Spinal cord (tissue), 10 donors: ENCODE measurements around the gene UNC13A. TPM values are rescaled to one million over a fixed set of nuclear protein-coding genes. Genes with fewer than 3 reads are reported as not detected.
"Not testable (repeated sequence)": the region's sequence is repeated elsewhere in the genome, so short reads cannot be mapped to it uniquely, and the experiment has no call there.

ENCODE experiments used
- DNase-seq, 6 donors: peaks; one replicate each; pipeline versions ENCODE4 v3.0.0 to v3.0.0-alpha.2; 2013 to 2015; ENCODE audit warnings: low spot score in 6 of 6, low read depth in 4 of 6
- H3K27ac ChIP-seq: one replicate; pipeline ENCODE4 v1.5.1; 2013; ENCODE audit warnings: low read depth, low read length, control low read depth
- H3K27me3 ChIP-seq: one replicate; pipeline ENCODE4 v1.6.1; 2013; ENCODE audit warnings: low read length; ENCODE audit not compliant: control insufficient read depth, insufficient read depth
- H3K36me3 ChIP-seq: one replicate; pipeline ENCODE4 v1.6.1; 2013; ENCODE audit warnings: low read length; ENCODE audit not compliant: control insufficient read depth, insufficient read depth
- H3K4me1 ChIP-seq: one replicate; pipeline ENCODE4 v1.6.1; 2013; ENCODE audit warnings: low read length; ENCODE audit not compliant: control insufficient read depth, insufficient read depth
- H3K4me3 ChIP-seq: one replicate; pipeline ENCODE4 v1.5.1; 2013; ENCODE audit warnings: low read depth, low read length, control low read depth
- H3K9me3 ChIP-seq: one replicate; pipeline ENCODE4 v1.6.1; 2013; ENCODE audit warnings: low read length; ENCODE audit not compliant: control insufficient read depth, insufficient read depth
- WGBS: methylation state at CpG from one replicate; pipeline ENCODE4 v1.1.5; 2013; ENCODE audit warnings: missing lambda C conversion rate; ENCODE audit not compliant: insufficient coverage; 5-methylcytosine and 5-hydroxymethylcytosine counted together
- polyA plus RNA-seq, 2 donors: library from polyadenylated mRNA; unstranded; fragments of 120-200 nt; gene quantifications; one replicate each; pipeline ENCODE4 v1.2.1, GENCODE V29; 2013; ENCODE audit not compliant: insufficient read length in 2 of 2
- total RNA-seq, 2 donors: library from RNA; depleted of rRNA in 1 of 2; stranded (reverse); fragments of 120-200 nt in 1 of 2; fragments of >200 nt in 1 of 2; gene quantifications; one replicate each; pipeline versions ENCODE4 v1.2.3 to v1.2.4, GENCODE V29; 2013 to 2014
- donor health status: healthy.

The UNC13A gene
- total and polyA plus RNA-seq, 4 donors, result 11.2 to 57.4 (median 40.4) TPM

DNA sequence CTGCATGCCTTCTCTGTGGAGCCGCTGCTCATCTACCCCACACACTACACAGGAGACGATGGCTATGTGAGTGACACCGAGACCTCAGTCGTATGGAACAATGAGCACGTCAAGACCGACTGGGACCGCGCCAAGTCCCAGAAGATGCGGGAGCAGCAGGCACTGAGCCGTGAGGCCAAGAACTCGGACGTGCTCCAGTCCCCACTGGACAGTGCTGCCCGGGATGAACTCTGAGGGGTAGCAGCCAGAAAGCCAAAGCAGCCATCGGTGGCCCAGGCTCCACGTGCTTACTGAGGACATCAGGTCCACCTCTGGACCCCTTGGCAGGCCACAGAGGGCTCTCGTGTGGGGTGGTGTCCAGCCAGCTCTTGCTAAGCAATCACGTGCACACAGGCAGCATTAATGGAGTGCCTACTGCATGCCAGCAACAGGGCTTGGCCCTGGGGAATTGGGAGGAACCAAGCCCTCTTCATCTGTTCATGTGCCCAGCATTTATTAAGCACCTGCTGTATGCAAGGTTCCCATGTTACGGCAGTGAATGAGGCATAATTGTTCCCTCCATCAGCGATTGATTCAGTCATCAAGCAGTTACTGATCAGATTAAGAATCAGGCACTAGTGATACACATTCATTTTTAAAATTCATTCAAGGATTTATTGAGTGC lies 106.8 kb downstream of the UNC13A start:
- 88% methylated on average over 17 of the region's 19 CpGs for WGBS
- H3K4me1 ChIP-seq, result no peaks in the 10 kb centered on the region
- H3K4me3 ChIP-seq, result no peak overlapping the region
- peaks cover 68% of the 10 kb centered on the region for H3K36me3 ChIP-seq
- no peak for DNase-seq
- no peaks in the 10 kb centered on the region for H3K27me3 ChIP-seq
- H3K27ac ChIP-seq, result no peak overlapping the region
- no peaks in the 10 kb centered on the region for H3K9me3 ChIP-seq

DNA sequence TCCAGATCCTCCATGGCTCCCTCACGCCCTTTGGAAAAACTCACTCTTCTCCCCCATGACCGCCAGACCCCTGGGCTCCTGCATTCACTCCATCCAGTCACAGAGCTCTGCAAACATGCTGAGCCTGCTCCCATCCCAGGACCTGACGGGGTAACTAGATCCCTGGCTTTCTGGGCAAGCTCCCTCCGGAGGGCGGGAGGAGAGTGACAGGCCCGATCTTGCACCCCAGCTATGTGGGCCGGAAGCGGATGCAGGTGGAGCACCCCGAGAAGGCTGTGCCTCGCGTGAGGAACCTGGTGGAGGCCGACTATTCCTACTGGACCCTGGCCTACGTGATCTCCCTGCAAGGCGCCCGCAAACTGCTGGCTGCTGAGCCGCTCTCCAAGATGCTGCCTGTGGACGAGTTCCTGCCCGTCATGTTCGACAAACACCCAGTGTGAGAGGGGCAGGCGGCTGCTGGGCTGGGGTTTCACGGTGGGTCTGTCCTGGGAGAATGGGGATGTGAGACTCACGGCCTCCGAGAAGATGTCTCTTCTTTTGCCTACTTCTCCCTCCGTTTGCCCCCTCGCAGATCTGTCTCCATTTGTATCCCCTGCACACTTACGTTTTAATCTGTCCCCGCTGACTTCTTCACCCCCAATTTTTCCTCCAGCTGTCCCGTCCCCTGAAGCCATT lies 107.5 kb downstream of the UNC13A start:
- Histone ChIP-seq H3K4me3 (no peak overlapping the region), H3K27me3 (no peaks in the 10 kb centered on the region), H3K4me1 (no peaks in the 10 kb centered on the region), H3K27ac (no peak overlapping the region), H3K9me3 (no peaks in the 10 kb centered on the region), H3K36me3 (peaks cover 74% of the 10 kb centered on the region)
- 95% methylated on average over 22 of the region's 28 CpGs for WGBS
- no peak for DNase-seq

DNA sequence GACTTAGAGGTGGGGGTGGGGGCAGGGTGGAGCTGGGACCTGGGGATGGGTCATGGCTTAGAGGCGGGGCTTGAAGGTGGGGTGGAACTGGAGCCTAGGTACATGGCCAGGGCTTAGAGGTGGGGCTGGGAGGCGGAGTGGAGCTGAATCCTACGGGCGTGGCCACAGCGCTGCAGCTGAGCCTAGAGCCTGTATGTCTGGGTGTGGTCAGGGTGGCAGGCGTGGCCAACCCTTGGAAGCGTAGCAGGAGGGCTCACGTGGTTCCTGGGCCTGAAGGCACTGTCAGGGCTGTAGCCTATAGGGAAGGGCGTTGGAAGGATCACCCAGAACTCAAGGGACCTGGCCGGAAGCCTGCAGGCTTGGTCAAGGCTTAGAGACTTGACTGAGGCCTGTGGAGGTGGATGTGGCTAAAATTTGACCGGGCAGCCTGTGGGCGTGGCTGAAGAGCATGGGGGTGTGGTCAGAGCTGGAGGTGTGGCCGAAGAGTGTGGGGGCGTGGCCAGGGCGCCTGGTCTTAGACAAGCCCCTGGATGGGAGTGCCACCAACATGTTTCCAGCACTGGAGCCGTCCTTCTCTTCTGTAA lies 108.4 kb downstream of the UNC13A start:
- Histone ChIP-seq H3K36me3 (peaks cover 83% of the 10 kb centered on the region), H3K9me3 (no peaks in the 10 kb centered on the region), H3K4me1 (no peaks in the 10 kb centered on the region), H3K27ac (no peak overlapping the region), H3K4me3 (no peak overlapping the region), H3K27me3 (no peaks in the 10 kb centered on the region)
- peak in 1 of 6 donors; percentile 30 for DNase-seq
- 58% methylated on average over 13 of the region's 16 CpGs for WGBS

DNA sequence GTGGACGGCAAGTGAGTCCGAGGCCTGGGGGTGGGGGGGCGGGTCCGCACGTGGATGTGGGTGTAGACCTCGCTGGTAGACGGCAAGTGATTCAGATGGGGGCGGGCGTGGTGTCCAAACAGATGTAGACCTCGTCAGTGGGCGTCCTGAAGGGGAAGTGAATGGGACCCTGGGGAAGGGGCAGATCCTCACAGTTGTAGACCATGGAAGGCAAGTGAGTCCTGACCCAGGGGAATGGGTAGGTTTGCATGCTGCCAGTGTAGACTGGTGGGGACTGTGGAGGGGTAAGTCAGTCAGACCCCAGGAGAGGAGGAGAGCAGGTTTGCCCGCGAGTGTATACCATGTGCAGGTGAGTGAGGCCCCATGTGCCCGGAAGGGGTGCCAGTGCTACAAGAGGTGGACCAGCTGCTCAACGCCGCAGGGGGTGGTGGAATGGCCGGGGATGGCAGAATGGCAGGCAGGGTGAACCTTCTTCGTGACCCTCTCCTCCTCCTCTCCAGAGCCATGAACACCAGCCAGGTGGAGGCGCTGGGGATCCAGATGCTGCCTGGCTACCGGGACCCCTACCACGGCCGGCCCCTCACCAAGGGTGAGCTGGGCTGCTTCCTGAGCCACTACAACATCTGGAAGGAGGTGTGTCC lies 110.6 kb downstream of the UNC13A start:
- H3K4me3 ChIP-seq, result no peak overlapping the region
- H3K9me3 ChIP-seq, result no peaks in the 10 kb centered on the region
- H3K27ac ChIP-seq, result no peak overlapping the region
- H3K27me3 ChIP-seq, result no peaks in the 10 kb centered on the region
- H3K36me3 ChIP-seq, result peaks cover 92% of the 10 kb centered on the region
- WGBS, result 80% methylated on average over 22 of the region's 22 CpGs
- H3K4me1 ChIP-seq, result no peaks in the 10 kb centered on the region
- DNase-seq, result no peak

DNA sequence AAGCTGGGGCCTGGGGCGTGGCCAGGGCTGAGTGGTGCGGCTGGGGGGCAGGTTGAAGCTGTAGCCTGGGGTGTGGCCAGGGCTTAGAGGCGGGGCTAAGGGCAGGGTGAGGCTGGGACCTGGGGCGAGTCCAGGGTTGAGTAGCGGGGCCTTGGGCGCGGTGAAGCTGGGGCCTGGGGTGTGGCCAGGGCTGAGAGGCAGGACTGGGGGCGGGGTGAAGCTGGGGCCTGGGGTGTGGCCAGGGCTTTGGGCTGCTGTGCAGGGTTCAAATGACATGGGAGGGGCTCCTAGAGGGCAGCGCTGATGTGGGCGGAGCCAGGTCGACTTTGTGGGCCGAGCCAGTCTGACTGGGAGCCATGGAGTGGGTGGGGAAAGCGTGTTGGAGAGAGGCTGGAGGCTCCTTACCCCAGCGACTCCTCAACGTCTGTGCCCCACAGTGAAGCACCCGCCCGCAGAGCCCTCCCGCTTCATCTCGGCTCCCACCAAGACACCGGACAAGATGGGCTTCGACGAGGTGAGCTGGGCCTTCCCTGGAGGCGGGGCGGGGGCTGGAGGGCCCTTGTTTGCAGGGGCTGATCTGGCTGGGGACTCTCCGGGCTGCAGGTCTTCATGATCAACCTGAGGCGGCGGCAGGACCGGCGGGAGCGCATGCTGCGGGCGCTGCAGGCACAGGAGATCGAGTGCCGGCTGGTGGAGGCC lies 111.2 kb downstream of the UNC13A start:
- Histone ChIP-seq H3K27me3 (no peaks in the 10 kb centered on the region), H3K36me3 (peaks cover 92% of the 10 kb centered on the region), H3K4me3 (no peak overlapping the region), H3K4me1 (no peaks in the 10 kb centered on the region), H3K9me3 (no peaks in the 10 kb centered on the region), H3K27ac (no peak overlapping the region)
- 49% methylated on average over 34 of the region's 34 CpGs for WGBS
- peak in 1 of 6 donors; percentile 53 for DNase-seq

DNA sequence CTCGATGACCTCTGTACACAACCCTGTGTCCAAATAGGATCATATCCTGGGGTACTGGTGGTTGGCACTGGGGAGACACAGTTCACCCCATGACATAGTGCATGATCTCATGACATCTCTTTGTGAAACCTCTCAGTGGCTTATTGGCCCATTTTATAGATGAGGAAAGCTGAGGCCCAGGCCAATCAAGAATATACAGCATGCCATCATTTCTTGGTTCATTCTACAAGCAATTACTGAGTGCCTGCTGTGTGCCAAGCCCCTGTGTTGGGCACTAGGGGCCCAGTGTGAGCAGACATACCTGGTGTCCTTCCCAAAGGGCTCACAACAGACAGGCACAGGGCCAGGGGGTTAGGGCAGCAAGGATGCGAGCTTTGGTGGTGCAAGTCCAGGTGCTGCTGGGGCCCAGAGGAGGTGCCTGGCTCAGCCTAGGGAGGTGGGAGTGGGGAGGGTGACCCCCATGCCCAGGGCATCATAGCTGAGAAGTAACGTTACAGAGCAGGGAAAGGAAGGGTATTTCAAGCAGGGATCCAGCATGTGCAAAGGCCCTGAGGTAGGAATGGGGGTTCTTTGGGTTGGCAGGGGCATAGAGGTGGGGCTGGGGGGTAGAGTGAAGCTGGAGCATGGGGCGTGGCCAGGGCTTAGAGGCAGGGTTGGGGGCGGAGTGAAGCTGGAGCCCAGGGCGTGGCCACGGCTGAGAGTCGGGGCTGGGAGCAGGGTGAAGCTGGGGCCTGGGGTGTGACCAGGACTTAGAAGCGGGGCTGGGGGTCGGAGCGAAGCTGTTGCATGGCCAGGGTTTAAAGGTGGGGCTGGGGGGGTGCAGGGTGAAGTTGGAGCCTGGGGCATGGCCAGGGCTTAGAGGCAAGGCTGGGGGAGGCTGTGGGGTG lies 112.0 kb downstream of the UNC13A start:
- no peaks in the 10 kb centered on the region for H3K4me1 ChIP-seq
- no peak for DNase-seq
- no peaks in the 10 kb centered on the region for H3K9me3 ChIP-seq
- 90% methylated on average over 10 of the region's 11 CpGs for WGBS
- H3K4me3 ChIP-seq, result no peak overlapping the region
- no peak overlapping the region for H3K27ac ChIP-seq
- no peaks in the 10 kb centered on the region for H3K27me3 ChIP-seq
- peaks cover 92% of the 10 kb centered on the region for H3K36me3 ChIP-seq

DNA sequence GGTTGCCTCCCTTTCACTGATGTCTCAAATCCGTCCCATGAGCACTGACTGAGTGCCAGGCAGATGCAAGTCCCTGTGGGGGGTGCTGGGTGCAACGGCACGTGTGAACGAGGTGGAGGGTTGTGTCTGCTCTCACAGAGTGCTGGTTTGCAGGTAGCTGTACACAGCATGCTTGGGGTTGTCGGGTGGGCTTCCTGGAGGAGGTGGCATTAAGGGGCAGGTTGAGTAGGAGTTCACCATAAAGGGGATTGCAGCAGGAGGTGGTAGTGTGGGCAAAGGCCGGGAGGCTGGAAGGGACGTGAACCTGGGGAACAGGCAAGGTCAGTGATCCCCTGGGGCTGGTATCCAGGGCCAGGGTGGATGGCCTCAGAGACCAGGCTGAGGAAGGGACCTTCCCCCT lies 115.5 kb downstream of the UNC13A start:
- Histone ChIP-seq H3K27ac (no peak overlapping the region), H3K4me3 (no peak overlapping the region), H3K4me1 (no peaks in the 10 kb centered on the region), H3K9me3 (no peaks in the 10 kb centered on the region), H3K27me3 (no peaks in the 10 kb centered on the region), H3K36me3 (peaks cover 89% of the 10 kb centered on the region)
- over 99% methylated on average over 7 of the region's 7 CpGs for whole genome bisulfite sequencing
- DNase-seq, result no peak

DNA sequence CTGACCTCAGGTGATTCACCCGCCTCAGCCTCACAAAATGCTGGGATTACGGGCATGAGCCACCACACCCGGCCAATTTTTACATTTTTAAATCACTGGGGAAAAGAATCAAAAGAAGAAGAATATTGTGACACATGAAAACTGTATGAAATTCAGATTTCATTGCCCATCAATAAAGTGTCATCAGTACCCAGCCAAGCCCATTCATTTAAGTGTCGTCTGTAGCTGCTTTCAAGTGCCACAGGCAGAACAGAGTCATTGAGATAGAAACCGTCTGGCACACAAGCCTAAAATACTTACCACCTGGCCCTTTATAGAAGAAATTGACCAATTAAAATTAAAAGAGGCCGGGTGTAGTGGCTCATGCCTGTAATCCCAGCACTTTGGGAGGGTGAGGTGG lies 117.4 kb downstream of the UNC13A start:
- Histone ChIP-seq H3K9me3 (no peaks in the 10 kb centered on the region), H3K4me1 (no peaks in the 10 kb centered on the region), H3K27me3 (no peaks in the 10 kb centered on the region), H3K36me3 (peaks cover 83% of the 10 kb centered on the region), H3K27ac (no peak overlapping the region), H3K4me3 (no peak overlapping the region)
- no peak for DNase-seq
- WGBS, result 76% methylated on average over 2 of the region's 6 CpGs

DNA sequence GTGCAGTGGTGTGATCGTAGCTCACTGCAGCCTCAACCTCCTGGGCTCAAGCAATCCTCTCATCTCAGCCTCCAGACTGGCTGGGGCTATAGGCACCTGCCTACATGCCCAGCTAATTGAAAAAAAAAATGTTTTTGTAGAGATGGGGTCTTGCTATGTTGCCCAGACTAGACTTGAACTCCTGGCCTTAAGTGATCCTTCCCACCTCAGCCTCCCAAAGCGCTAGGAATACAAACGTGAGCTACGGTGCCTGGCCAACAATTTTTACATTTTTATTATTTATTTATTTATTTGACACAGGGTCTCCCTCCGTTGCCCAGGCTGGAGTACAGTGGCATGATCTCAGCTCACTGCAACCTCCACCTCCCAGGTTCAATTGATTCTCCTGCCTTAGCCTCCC lies 117.9 kb downstream of the UNC13A start:
- not testable (repeated sequence) for DNase-seq
- H3K36me3 ChIP-seq, result peaks cover 83% of the 10 kb centered on the region

More for the DNA sequence above, 117.9 kb downstream of the UNC13A start:
- H3K4me3 ChIP-seq, H3K4me1 ChIP-seq, H3K27ac ChIP-seq, H3K9me3 ChIP-seq, H3K27me3 ChIP-seq: not testable (repeated sequence)
- WGBS, result 100% methylated on average over 1 of the region's 5 CpGs
